ENCODE measurements around the gene MYT1. TPM values are rescaled to one million over a fixed set of nuclear protein-coding genes. Genes with fewer than 3 reads are reported as not detected.

The MYT1 gene
- total and polyA plus RNA-seq, 11 donors, result 0.07 to 0.23 (median 0.09) TPM; not detected in 5

DNA sequence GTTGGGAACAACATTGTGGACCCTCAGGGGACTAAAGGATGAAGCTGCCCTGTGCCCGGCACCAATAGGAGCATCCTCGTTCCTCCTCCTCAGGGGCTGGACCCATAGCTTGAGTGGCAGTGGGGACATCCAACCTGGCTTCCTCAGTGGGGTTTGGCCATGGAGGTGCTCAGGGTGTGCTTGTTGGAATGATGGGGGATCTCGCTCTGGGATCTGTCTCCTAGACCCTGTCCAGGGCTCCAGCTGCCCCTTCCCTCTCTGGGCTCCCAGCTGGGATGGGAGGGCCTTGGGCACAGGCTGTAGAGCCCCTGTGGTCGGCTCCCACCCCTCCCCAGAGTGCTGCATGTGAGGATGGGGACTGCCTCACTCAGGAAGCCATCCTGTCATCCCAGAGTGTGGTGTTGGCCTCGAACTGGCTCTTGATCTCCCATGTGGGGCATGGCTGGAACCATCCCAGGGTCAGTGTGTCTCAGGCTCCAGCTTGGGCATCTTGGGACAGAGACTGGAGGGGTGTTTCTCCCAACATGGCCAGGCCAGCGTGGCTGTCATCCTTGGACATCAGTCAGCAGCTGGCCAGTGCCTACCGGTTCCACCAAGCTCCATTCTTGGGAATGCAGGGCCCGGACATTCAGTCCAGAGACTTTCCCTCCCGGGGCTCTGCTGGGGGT, 9.5 kb upstream of the MYT1 start:
- no peak overlapping the region for H3K4me3 ChIP-seq
- DNase-seq (peak in 1 of 5 donors; percentile 42), ATAC-seq (no peak)
- no peak overlapping the region for H3K27ac ChIP-seq
- H3K4me1 ChIP-seq, result no peaks in the 10 kb centered on the region
- WGBS, 4 donors, result 57 to 74% (median 64%) methylated on average over 5 to 9 of the region's 9 CpGs
- H3K36me3 ChIP-seq, result no peaks in the 10 kb centered on the region
- H3K9me3 ChIP-seq, result no peaks in the 10 kb centered on the region
- H3K27me3 ChIP-seq, result peaks cover 3 to 46% (median 16%) of the 10 kb centered on the region in 9 donors
- TF ChIP-seq, protein P1, sequence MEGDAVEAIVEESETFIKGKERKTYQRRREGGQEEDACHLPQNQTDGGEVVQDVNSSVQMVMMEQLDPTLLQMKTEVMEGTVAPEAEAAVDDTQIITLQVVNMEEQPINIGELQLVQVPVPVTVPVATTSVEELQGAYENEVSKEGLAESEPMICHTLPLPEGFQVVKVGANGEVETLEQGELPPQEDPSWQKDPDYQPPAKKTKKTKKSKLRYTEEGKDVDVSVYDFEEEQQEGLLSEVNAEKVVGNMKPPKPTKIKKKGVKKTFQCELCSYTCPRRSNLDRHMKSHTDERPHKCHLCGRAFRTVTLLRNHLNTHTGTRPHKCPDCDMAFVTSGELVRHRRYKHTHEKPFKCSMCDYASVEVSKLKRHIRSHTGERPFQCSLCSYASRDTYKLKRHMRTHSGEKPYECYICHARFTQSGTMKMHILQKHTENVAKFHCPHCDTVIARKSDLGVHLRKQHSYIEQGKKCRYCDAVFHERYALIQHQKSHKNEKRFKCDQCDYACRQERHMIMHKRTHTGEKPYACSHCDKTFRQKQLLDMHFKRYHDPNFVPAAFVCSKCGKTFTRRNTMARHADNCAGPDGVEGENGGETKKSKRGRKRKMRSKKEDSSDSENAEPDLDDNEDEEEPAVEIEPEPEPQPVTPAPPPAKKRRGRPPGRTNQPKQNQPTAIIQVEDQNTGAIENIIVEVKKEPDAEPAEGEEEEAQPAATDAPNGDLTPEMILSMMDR (IDR thresholded peaks at IDR 0.05), result no peak
- TF ChIP-seq POLR2A (IDR thresholded peaks at IDR 0.05), result no peak
- intact Hi-C loops (cut with DNase I), result no loop called here

DNA sequence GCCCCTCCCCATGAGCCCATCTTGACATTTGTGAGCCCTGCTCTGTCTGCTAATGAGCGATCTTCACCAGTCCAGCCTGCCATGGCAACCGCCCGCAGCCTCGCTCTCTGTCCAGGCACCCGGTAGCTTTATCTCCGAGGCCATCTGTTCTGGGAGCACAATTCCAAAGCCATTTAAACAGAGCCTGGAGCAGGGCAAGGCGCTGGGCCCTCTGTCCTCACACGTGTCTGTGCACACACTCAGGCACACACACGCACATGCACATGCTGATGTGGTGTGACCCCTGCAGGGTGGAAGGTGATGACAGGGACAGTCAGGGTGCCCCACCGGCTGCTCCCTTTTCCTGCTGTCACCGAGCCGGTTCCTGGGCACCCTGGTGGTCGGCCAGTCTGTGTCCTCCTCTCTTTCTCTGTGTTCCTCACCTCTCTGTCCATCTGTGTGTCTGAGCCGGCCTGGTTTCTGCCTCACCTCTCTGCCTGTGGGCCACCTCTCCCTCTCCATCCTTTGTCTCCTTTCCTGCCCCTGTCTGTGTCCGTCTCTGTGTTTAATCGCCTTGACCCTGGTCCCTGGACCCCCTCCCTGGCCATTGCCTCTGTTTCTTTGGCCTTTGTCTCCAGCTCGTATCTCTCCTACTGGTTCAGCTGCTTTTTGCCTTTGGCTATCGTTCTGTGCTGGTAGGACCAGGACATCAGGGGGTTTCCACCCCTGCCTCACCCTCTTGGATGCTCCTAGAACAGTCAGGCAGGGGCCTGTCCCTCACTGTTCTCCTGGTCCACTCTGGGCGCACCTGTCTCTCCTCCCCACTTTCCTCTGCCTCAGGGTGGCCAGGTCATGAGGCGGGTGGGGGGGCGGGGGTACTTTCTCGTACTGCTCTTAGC, 8.8 kb upstream of the MYT1 start:
- Histone ChIP-seq H3K36me3 (no peaks in the 10 kb centered on the region), H3K27me3 (peaks cover 4 to 53% (median 24%) of the 10 kb centered on the region in 9 donors), H3K4me1 (no peaks in the 10 kb centered on the region), H3K27ac (no peak overlapping the region), H3K9me3 (no peaks in the 10 kb centered on the region), H3K4me3 (no peak overlapping the region)
- ATAC-seq, result no peak
- intact Hi-C loops (cut with DNase I), result no loop called here
- no peak for TF ChIP-seq POLR2A (IDR thresholded peaks at IDR 0.05)
- TF ChIP-seq, protein P1 (IDR thresholded peaks at IDR 0.05), result no peak
- DNase-seq, result peak in 1 of 5 donors; percentile 53
- WGBS, 4 donors, result 69 to 74% (median 70%) methylated on average over 18 to 22 of the region's 22 CpGs

DNA sequence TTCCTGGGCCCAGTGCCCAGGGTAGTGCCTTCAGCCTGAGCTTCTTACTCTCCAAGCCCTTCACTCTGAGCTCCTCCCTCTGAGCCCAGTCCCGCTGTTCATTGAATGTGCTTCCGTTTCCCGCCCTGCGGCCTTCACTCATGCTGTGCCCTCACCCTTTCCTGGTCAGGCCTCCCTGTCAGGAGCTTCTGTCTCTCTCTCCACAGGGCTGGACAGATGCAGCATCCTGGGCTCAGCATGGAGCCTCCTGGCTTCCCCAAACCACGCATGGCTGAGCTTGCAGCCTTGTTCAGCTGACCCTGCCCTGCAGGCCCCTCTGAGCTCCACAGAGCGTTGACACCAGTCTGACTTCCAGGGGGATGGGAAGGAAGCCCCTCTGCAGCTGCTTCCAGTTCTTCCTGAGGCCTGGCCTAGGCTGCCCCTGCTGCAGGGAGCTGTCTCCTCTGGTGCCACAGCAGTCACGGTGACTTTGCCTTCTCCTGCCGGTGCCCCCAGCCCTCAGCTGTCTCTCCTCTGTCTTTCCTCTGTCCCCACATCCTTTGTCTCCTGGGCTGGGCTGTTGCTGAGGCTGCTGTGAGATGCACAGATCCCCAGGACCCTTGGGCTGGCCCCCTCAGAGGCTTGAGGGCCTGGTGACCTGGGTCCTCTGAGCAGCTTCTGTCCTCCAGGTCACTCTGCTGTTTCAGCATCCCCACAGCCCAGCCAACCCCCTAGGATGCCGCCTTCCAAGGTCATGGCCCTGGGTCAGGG, 7.9 kb upstream of the MYT1 start:
- ATAC-seq, result no peak
- no peak overlapping the region for H3K27ac ChIP-seq
- peaks cover 4 to 62% (median 27%) of the 10 kb centered on the region in 9 donors for H3K27me3 ChIP-seq

More for the DNA sequence above, 7.9 kb upstream of the MYT1 start:
- TF ChIP-seq POLR2A (IDR thresholded peaks at IDR 0.05), result no peak
- TF ChIP-seq, protein P1 (IDR thresholded peaks at IDR 0.05), result no peak
- no peaks in the 10 kb centered on the region for H3K9me3 ChIP-seq
- H3K36me3 ChIP-seq, result no peaks in the 10 kb centered on the region
- no peak for DNase-seq
- 49 to 56% (median 51%) methylated on average over 9 of the region's 9 CpGs for WGBS, 4 donors
- no peak overlapping the region for H3K4me3 ChIP-seq
- intact Hi-C loops (cut with DNase I), result no loop called here
- H3K4me1 ChIP-seq, result no peaks in the 10 kb centered on the region
